HG03571 (cell line): ENCODE measurements around the gene EFCAB5.

Experiments
- ATAC-seq: cut with Tn5 transposase; IDR thresholded peaks from one replicate; pipeline ENCODE4 v1.9.1; 2021; ENCODE audit not compliant: unreplicated experiment

EFCAB5 gene

DNA sequence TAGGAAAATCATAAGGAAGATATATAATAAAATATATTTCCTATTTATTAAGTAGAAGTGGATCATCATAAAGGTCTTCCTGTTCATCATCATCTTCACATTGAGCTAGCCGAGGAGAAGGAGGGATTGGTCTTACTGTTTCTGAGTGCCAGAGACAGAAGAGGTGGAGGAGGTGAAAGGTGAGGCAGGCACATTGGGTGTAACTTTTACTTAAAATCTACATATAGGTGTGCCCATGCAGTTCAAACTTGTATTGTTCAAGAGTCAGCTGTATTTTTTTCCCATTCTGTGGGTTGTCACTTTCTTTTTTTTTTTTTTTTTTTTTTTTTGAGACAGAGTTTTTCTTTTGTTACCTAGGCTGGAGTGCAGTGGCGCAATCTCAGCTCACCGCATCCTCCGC lies 210.0 kb downstream of the EFCAB5 start:
- ATAC-seq, result no peak

DNA sequence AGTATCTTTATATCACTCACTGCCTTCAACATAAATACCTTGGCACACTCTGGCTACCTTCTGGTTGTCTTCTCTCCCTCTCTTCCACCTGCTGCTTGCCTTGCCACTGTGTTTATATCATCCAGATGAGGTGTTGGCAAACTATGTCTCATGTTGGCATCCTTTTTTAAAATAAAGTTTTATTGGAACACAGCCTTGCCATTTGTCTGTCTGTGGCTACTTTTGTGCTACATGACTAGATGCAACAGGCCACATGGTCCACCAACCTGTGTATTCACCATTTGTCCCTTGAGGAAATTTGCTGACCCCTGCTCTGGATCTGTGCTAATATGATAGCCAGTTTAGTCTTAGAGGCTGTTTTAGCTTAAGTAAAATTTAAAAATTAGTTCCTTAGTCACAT lies 212.0 kb downstream of the EFCAB5 start:
- ATAC-seq, result no peak

DNA sequence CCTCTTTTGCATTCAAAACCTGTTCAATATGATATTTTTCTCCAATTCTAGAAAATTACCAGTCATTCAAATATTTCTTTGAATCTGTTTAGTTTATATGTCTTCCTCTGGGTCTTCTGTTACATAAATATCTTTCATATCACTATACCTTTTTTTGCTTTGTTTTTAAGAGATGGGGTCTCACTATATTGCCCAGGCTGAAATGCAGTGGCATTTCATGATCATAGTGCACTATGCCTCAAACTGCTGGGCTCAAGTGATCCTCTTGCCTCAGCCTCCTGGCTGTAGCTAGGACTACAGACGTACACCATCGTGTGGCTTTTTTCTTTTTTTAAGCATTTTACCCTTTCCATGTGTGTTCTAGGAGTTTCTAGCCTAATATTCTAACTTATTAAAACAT lies 214.0 kb downstream of the EFCAB5 start:
- no peak for ATAC-seq
